Measurements from ENCODE around the gene KIAA0825. TPM values are rescaled to one million over a fixed set of nuclear protein-coding genes. Genes with fewer than 3 reads are reported as not detected.

KIAA0825 gene
- total and polyA plus RNA-seq, 2 of the 8 experiments (the other 6 are each of a cell fraction or from before 2014, with no cell fraction given) = 0.60 to 1.0 TPM

GRCh38 chr5:94234987-94235386 is 383.4 kb downstream of the KIAA0825 start:
- Histone ChIP-seq H3K4me1 (replicated peaks in 1 of 4; ENCODE audit: control insufficient read depth in 3 of 4, insufficient read depth in 4 of 4, low read length in 3 of 4) (no peaks in the 10 kb centered on the region), H3K9ac (replicated peaks in 1 of 4; ENCODE audit: extremely low read depth in 1 of 4, low read depth in 3 of 4, low read length in 3 of 4) (no peak overlapping the region), H2AK5ac (ENCODE audit: low read depth, low read length) (no peak overlapping the region), H4K91ac (replicated peaks; ENCODE audit: insufficient read length, low read length) (no peak overlapping the region), H2BK120ac (replicated peaks; ENCODE audit: low read depth, low read length) (no peak overlapping the region), H3K36me3 (ENCODE audit: control insufficient read depth in 2 of 4, insufficient read depth in 4 of 4, low read length in 3 of 4) (peaks cover 0 to 22% (median 7%) of the 10 kb centered on the region in 4 experiments; a peak in 4 of 8 replicates), H4K5ac (ENCODE audit: insufficient read length, low read depth, low read length) (no peak overlapping the region), H3K23me2 (ENCODE audit: low read depth, low read length) (no peaks in the 10 kb centered on the region; the same call in 1 of the 2 replicates), H3K23ac (ENCODE audit: insufficient read length) (no peak overlapping the region), H3K4me3 (ENCODE audit: extremely low read depth in 1 of 4, insufficient read depth in 2 of 4, low read depth in 3 of 4, low read length in 4 of 4) (no peak overlapping the region), H3K18ac (ENCODE audit: extremely low read depth, low read length) (no peak overlapping the region), H3K27ac (ENCODE audit: low read depth, low read length) (no peak overlapping the region), H3K4ac (replicated peaks; ENCODE audit: insufficient read length, low read depth, low read length) (no peak overlapping the region), H3K27me3 (replicated peaks in 1 of 4; ENCODE audit: control insufficient read depth in 3 of 4, extremely low read depth in 1 of 4, insufficient read depth in 3 of 4, low read length in 3 of 4) (no peaks in the 10 kb centered on the region), H2BK20ac (ENCODE audit: low read length) (no peak overlapping the region), H3K4me2 (ENCODE audit: insufficient read depth in 1 of 2, low read depth in 2 of 2, low read length in 2 of 2) (no peak overlapping the region), H4K8ac (ENCODE audit: extremely low read depth, insufficient read depth, low read length) (no peak overlapping the region), H2BK5ac (ENCODE audit: low read depth, low read length) (no peak overlapping the region), H2BK12ac (ENCODE audit: low read depth, low read length) (no peak overlapping the region), H3K56ac (replicated peaks; ENCODE audit: insufficient read length, low read depth, low read length) (no peak overlapping the region), H2AFZ (ENCODE audit: low read length) (no peak overlapping the region), H3K79me1 (ENCODE audit: low read depth, low read length) (no peaks in the 10 kb centered on the region), H3K14ac (ENCODE audit: insufficient read length) (no peak overlapping the region), H2BK15ac (ENCODE audit: low read length) (no peak overlapping the region), H3K9me3 (ENCODE audit: insufficient read depth in 2 of 2, low read depth in 1 of 2, low read length in 1 of 2) (peaks cover 5 to 11% of the 10 kb centered on the region in 2 experiments; a peak in 2 of 4 replicates), H4K20me1 (replicated peaks in 1 of 2; ENCODE audit: control insufficient read depth in 1 of 2, insufficient read depth in 2 of 2, low read length in 2 of 2) (peaks cover 0 to 1% of the 10 kb centered on the region in 2 experiments), H3K79me2 (ENCODE audit: control insufficient read depth in 1 of 2, insufficient read depth in 2 of 2, low read length in 2 of 2) (peaks cover 0 to 3% of the 10 kb centered on the region in 2 experiments; a peak in 1 of 4 replicates)
- POLR2A ChIA-PET (ENCODE audit: partially characterized antibody) = interaction anchor here (0.7 kb wide), 1 partner anchor 127 kb away, joined by 3 read pairs; no protein-coding TSS in a partner anchor
- 85% methylated on average over 1 of the region's 1 CpG; no CpG with 5 or more reads in 1 of the 2 experiments for WGBS, 2 experiments (ENCODE audit: extremely low coverage in 1 of 2, insufficient coverage in 1 of 2, insufficient read length in 1 of 2, insufficient replicate concordance in 2 of 2, low coverage in 1 of 2, low lambda C conversion rate in 2 of 2, missing lambda C conversion rate in 1 of 2)
- CTCF ChIA-PET (ENCODE audit: partially characterized antibody) = no interaction called here
- FAIRE-seq = no peak
- no peak for DNase-seq (ENCODE audit: low read depth in 1 of 2, low spot score in 2 of 2)
- TF ChIP-seq KDM1A (IDR thresholded peaks at IDR 0.05; ENCODE audit: borderline replicate concordance, low read length) (no peak), EP300 (IDR thresholded peaks at IDR 0.05; ENCODE audit: borderline replicate concordance in 1 of 2, low read depth in 2 of 2, low read length in 2 of 2) (no peak), TEAD4 (IDR thresholded peaks at IDR 0.05; ENCODE audit: low read depth, low read length) (no peak)
- TF ChIP-seq, protein P1, sequence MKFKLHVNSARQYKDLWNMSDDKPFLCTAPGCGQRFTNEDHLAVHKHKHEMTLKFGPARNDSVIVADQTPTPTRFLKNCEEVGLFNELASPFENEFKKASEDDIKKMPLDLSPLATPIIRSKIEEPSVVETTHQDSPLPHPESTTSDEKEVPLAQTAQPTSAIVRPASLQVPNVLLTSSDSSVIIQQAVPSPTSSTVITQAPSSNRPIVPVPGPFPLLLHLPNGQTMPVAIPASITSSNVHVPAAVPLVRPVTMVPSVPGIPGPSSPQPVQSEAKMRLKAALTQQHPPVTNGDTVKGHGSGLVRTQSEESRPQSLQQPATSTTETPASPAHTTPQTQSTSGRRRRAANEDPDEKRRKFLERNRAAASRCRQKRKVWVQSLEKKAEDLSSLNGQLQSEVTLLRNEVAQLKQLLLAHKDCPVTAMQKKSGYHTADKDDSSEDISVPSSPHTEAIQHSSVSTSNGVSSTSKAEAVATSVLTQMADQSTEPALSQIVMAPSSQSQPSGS (IDR thresholded peaks at IDR 0.05; ENCODE audit: low read length) = no peak
